Measurements from ENCODE around the gene POU4F2.

The POU4F2 gene

GRCh38 chr4:146637621-146638332 is 916 bp upstream of the POU4F2 start:
- H3K4me3 ChIP-seq (ENCODE audit: low read length) = no peak overlapping the region
- TF ChIP-seq CTCF (conservative IDR thresholded peaks at IDR 0.05; ENCODE audit: low read length) = no peak
- DNase-seq (ENCODE audit: low read depth) = no peak

GRCh38 chr4:146638333-146638785 is 334 bp upstream of the POU4F2 start:
- no peak for DNase-seq (ENCODE audit: low read depth)
- no peak for TF ChIP-seq CTCF (conservative IDR thresholded peaks at IDR 0.05; ENCODE audit: low read length)
- H3K4me3 ChIP-seq (ENCODE audit: low read length) = no peak overlapping the region

GRCh38 chr4:146639506-146639932 is 826 bp downstream of the POU4F2 start:
- no peak for TF ChIP-seq CTCF (conservative IDR thresholded peaks at IDR 0.05; ENCODE audit: low read length)

GRCh38 chr4:146640021-146640464 is 1.4 kb downstream of the POU4F2 start:
- no peak for TF ChIP-seq CTCF (conservative IDR thresholded peaks at IDR 0.05; ENCODE audit: low read length)
- H3K4me3 ChIP-seq (ENCODE audit: low read length) = no peak overlapping the region
- no peak for DNase-seq (ENCODE audit: low read depth)

More at GRCh38 chr4:146639506-146639932, 826 bp downstream of the POU4F2 start:
- no peak for DNase-seq (ENCODE audit: low read depth)
- no peak overlapping the region for H3K4me3 ChIP-seq (ENCODE audit: low read length)

- H3K4me3 ChIP-seq (ENCODE audit: low read length) = no peak overlapping the region
- DNase-seq (ENCODE audit: low read depth) = no peak
- no peak for TF ChIP-seq CTCF (conservative IDR thresholded peaks at IDR 0.05; ENCODE audit: low read length)
Measured at GRCh38 chr4:146640465-146641061, 1.9 kb downstream of the POU4F2 start.

GRCh38 chr4:146641762-146642161 is 3.1 kb downstream of the POU4F2 start:
- TF ChIP-seq CTCF (conservative IDR thresholded peaks at IDR 0.05; ENCODE audit: low read length) = no peak
- no peak for DNase-seq (ENCODE audit: low read depth)
- H3K4me3 ChIP-seq (ENCODE audit: low read length) = no peak overlapping the region
